GM13976 (cell line): Measurements from ENCODE around the gene CTDSP1.
A peak's percentile ranks its signal among the peaks of the same experiment; 100 is the strongest.

ENCODE experiments used
- DNase-seq: peaks from one replicate; pipeline ENCODE4 v3.0.0; 2012; ENCODE audit warnings: low spot score
- in situ Hi-C: fragments of 300-500 bp; cut with MboI; formaldehyde crosslinking; loops from one replicate; pipeline ENCODE4 v1.12.0; 2022; ENCODE audit warnings: low sequenced_read_pairs, mixed read lengths, inconsistent platforms; ENCODE audit not compliant: unreplicated experiment
- TF ChIP-seq, protein P1 (sequence below): IDR thresholded peaks from 2 replicates; pipeline ENCODE4 v1.5.1; 2012; ENCODE audit warnings: borderline replicate concordance, mild to moderate bottlenecking; ENCODE audit not compliant: insufficient read depth; ENCODE audit errors: extremely low read depth, missing control alignments, control extremely low read depth

The CTDSP1 gene

DNA sequence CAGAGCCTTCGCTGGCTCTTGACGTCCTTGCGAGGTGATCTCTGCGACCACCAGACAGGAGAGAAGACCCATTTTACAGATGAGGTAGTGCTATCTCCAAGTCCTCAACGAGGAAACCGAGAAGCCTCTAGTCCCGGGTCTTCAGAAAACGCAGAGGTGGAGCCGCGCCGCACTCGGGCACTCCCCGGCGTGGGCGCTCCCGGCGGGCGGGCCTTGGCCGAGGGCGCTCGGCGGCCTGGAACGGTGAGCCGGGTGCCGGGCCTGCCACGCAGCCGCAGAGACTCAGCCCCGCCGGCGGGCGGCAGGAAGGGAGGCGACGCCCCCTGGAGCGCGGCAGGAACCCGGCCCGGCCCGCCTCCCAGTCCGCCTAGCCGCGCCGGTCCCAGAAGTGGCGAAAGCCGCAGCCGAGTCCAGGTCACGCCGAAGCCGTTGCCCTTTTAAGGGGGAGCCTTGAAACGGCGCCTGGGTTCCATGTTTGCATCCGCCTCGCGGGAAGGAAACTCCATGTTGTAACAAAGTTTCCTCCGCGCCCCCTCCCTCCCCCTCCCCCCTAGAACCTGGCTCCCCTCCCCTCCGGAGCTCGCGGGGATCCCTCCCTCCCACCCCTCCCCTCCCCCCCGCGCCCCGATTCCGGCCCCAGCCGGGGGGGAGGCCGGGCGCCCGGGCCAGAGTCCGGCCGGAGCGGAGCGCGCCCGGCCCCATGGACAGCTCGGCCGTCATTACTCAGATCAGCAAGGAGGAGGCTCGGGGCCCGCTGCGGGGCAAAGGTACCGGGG is at the start of gene CTDSP1:
CTDSP1 (plus strand) TSS at position 478 of the 776 bp plus-strand sequence; CDS start at position 701, 223 bp downstream.
- in situ Hi-C loops = loop anchor here (25.0 kb wide), 2 partner anchors 238 to 438 kb away; partner anchors contain the start of gene PRKAG3
- DNase-seq = peak; percentile 90
- TF ChIP-seq, protein P1, sequence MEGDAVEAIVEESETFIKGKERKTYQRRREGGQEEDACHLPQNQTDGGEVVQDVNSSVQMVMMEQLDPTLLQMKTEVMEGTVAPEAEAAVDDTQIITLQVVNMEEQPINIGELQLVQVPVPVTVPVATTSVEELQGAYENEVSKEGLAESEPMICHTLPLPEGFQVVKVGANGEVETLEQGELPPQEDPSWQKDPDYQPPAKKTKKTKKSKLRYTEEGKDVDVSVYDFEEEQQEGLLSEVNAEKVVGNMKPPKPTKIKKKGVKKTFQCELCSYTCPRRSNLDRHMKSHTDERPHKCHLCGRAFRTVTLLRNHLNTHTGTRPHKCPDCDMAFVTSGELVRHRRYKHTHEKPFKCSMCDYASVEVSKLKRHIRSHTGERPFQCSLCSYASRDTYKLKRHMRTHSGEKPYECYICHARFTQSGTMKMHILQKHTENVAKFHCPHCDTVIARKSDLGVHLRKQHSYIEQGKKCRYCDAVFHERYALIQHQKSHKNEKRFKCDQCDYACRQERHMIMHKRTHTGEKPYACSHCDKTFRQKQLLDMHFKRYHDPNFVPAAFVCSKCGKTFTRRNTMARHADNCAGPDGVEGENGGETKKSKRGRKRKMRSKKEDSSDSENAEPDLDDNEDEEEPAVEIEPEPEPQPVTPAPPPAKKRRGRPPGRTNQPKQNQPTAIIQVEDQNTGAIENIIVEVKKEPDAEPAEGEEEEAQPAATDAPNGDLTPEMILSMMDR = no peak

GRCh38 chr2:218354045-218354444 is 45.6 kb upstream of the CTDSP1 start:
- no peak for DNase-seq
- in situ Hi-C loops = loop anchor here (10.0 kb wide), 1 partner anchor 49 kb away; no protein-coding TSS in a partner anchor
- TF ChIP-seq, protein P1 = no peak

- in situ Hi-C loops = loop anchor here (10.0 kb wide), 1 partner anchor 50 kb away; no protein-coding TSS in a partner anchor
- DNase-seq = no peak
- TF ChIP-seq, protein P1 = no peak
Measured at GRCh38 chr2:218354850-218355443, 44.7 kb upstream of the CTDSP1 start.

- TF ChIP-seq, protein P1 = no peak
- in situ Hi-C loops = loop anchor here (10.0 kb wide), 1 partner anchor 53 kb away; no protein-coding TSS in a partner anchor
- peak; percentile 13 for DNase-seq
Measured at GRCh38 chr2:218357236-218358177, 42.2 kb upstream of the CTDSP1 start.

DNA sequence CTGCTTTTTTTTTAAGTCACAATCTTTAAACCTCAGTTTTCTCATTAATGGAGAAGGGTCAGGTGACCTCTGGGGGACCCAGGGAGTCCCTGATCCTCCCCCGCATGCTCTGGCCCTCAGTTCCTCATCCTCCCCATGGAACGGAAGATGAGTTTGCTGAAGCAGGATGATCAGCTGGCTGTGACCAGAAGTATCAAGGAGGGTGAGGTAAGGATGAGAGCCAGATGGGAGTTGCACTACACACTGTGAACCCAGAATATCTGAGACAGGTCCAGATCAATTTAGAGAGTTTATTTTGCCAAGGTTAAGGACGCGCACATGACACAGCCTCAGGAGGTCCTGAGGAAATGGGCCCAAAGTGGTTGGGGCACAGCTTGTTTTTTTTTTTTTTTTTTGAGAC is 39.2 kb upstream of the CTDSP1 start:
- in situ Hi-C loops = no loop called here
- DNase-seq = no peak
- TF ChIP-seq, protein P1 = no peak

DNA sequence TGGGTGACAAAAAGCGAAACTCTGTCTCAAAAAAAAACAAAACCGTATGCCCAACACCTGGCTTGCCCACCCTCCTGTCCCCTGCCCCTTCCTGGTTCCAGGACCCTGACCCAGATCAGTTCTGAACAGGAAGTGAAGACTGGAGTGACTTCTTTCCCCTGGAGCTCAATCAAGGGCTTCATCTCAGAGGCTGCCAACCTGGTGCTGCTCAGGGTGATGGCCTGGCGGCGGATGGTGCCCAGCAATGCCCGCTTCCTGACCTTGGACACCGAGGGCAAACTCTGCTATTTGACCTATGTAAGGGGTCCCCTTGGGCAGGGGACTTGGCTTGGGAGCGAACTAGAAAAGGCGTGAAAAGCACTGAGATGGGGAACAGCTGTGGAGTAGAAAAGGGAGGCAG is 37.1 kb upstream of the CTDSP1 start:
- TF ChIP-seq, protein P1 = no peak
- DNase-seq = no peak
- in situ Hi-C loops = no loop called here
